GM19452 (cell line): Measurements from ENCODE around the gene FAM107B.
"Not testable (repeated sequence)": the region's sequence is repeated elsewhere in the genome, so short reads cannot be mapped to it uniquely, and the experiment has no call there.

Experiments
- ATAC-seq: cut with Tn5 transposase; IDR thresholded peaks from one replicate; pipeline ENCODE4 v1.9.1; 2021; ENCODE audit not compliant: unreplicated experiment

The FAM107B gene

GRCh38 chr10:14774797-14775196, at the start of gene FAM107B:
Gene FAM107B (minus strand): TSS chr10:14774897. CDS start chr10:14774663, 234 bp downstream.
- ATAC-seq = no peak

DNA sequence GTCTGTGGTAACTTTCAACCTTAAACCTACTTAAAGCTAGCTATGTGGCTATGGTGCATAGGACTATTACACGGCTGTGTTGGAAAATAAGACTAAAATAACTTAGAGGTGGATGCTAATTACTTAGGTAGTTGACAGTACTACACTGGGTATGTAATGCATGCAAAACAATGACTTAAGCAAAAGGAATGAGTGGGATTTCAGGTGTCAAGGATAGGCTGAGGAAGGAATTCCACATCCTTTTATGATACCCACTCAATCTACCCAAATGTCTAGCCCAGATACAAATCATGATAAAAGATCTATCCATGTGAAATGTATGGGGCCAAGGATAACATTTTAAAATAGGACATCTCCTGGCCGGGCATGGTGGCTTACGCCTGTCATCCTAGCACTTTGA, 49.3 kb upstream of the FAM107B start:
- no peak for ATAC-seq

DNA sequence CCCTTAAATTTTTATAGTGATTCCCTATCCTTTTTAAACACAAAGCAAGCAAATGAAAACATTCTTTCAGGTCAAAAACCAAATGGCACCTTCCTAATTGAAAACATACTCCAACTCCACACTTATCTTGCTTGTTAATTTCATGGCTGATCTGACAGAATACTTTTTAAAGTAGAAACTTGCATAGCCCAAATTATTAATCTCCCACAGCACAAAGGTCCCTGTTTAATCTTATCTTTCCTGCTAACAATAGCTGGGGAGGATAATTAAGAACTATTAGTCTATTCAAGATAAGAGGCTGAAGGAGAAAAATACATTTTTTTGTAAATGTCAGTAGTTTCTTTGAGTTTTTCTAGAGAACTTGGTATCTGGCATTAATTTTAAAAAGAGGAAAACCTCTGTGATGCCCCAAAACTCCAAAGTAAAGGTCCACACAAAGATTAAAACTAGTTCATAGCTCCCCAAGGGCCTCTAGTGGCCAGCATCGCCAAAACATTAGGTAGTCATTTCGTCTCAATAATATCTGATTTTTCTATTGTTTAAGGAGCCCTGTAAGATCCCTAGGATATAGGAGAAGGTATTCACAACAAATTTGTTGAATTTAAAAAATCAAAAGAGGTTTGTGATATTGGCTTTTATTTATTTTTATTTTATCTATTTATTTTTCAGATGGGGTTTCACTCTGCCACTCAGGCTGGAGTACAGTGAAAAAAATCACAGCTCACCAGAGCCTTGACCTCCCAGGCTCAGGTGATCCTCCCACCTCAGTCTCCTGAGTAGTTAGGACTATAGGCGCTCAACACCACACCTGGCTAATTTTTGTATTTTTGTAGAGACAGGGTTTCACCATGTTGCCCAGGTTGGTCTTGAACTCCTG, 48.4 kb upstream of the FAM107B start:
- no peak for ATAC-seq

DNA sequence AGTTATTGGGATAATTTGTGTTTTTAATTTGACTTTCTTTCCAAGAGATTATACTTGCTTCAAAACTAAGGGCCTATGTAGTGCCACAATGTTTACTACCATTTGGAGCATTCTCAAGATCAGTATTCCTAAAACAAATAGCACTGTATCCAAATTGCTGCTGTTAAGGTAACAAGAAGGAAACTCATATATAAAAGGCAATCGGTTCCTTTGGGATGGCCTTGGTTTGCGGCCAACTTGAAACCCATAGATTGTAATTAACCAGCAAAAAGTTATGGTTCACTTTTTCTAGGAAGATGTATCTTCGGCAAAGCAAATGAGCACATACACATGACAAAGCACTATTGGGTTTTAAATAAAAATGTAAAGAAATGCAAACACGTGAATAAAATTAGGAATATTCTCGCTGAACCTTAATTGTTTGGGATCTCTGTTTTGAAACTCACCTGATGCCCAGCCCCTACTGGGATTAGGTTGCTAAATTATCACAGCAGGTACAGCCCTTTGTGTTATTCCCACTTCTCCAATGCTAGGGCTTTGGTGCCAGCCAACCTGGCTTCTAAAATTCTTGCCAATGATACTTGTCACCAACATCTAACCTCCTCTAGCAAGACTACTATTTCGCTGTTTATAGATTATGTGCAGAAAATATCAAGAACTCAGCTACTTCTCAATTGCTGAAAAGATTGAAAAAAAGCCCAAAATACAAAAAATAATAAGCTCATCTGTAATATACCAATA, 47.1 kb upstream of the FAM107B start:
- no peak for ATAC-seq

DNA sequence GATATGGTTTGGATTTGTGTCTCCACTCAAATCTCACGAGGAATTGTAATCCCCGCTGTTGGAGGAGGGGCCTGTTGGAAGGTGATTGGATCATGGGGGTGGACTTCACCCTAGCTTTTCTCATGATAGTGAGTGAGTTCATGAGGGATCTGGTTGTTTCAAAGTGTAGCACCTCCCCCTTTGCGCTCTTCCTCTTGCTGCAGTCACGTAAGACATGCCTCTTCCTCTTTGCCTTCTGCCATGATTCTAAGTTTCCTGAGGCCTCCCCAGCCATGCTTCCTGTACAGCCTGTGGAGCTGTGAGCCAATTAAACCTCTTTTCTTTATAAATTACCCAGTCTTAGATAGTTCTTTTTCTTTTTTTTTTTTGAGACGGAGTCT, 46.1 kb upstream of the FAM107B start:
- no peak for ATAC-seq

- ATAC-seq = no peak
These were observed 45.5 kb upstream of the FAM107B start for GRCh38 chr10:14820010-14820774.

- not testable (repeated sequence) for ATAC-seq
These were observed 42.0 kb upstream of the FAM107B start for GRCh38 chr10:14816717-14817116.

DNA sequence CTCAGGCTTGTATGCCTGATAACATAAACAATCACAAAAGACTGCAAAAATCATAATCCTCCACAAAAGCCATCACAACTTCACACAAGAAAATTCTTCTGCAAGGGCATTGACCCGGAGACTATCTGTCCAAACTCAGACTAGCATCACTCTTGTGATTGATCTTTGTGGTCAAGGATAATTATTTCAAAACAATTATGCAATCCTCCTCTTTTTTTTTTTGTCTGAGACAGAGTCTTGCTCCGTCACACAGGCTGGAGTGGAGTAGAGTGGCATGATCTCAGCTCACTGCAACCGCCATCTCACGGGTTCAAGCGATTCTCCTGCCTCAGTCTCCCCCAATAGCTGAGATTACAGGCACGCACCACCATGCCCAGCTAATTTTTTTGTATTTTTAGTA, 41.0 kb upstream of the FAM107B start:
- no peak for ATAC-seq

DNA sequence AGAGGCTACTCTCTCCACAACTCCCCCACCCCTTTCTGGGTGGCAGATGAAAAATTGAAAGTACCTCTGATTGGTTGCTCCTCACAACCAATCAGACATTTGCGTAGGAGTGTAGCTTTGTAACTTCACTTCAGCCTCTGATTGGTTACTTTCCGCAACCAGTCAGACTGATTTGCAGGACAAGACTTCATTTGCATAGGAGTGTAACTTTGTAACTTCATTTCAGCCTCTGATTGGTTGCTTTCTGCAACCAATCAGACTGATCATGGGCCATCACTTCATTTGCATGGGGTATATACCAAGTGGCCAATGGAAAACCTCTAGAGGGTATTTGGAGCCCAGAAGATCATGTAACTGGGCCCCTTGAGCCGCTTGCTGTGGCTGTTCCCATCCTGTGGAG, 37.6 kb upstream of the FAM107B start:
- no peak for ATAC-seq

GRCh38 chr10:14810969-14811953, 36.6 kb upstream of the FAM107B start:
- ATAC-seq = no peak

- ATAC-seq = no peak
These were observed 31.6 kb upstream of the FAM107B start for GRCh38 chr10:14806318-14806717.

GRCh38 chr10:14803827-14804226, 29.1 kb upstream of the FAM107B start:
- no peak for ATAC-seq

GRCh38 chr10:14801723-14802122, 27.0 kb upstream of the FAM107B start:
- ATAC-seq = no peak

GRCh38 chr10:14800397-14800796, 25.7 kb upstream of the FAM107B start:
- no peak for ATAC-seq

GRCh38 chr10:14798636-14799035, 23.9 kb upstream of the FAM107B start:
- ATAC-seq = no peak

DNA sequence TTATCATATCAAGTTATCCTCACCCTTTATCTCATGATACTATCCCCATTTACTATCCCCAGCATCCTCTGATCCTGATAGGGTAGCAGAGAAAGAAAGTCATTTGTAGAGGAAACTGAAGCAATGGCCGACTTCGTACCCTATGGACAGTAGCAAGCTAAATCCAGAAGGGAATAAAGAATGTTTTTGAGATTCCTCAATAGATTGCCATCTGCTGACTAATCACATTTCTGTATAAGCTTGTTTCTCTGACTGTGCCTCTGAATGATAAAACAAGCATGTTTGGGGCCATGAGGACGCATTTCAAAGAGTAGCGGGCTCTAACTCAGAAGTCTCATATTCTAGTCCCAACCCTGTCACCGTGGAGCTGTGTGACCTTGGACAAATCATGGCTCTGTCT, 13.2 kb upstream of the FAM107B start:
- ATAC-seq = no peak

GRCh38 chr10:14784459-14785055, 9.9 kb upstream of the FAM107B start:
- ATAC-seq = no peak

- ATAC-seq = no peak
These were observed 8.1 kb upstream of the FAM107B start for GRCh38 chr10:14782691-14783363.

GRCh38 chr10:14781763-14782162, 7.1 kb upstream of the FAM107B start:
- ATAC-seq = no peak
